Fibroblast of skin of left quadriceps (primary cell): Measurements from ENCODE around the gene CPVL.

ENCODE experiments used
- DNase-seq, 2 experiments: peaks; one replicate each; pipeline ENCODE4 v3.0.0-alpha.2; 2013; ENCODE audit warnings: low read depth in 2 of 2

CPVL gene

DNA sequence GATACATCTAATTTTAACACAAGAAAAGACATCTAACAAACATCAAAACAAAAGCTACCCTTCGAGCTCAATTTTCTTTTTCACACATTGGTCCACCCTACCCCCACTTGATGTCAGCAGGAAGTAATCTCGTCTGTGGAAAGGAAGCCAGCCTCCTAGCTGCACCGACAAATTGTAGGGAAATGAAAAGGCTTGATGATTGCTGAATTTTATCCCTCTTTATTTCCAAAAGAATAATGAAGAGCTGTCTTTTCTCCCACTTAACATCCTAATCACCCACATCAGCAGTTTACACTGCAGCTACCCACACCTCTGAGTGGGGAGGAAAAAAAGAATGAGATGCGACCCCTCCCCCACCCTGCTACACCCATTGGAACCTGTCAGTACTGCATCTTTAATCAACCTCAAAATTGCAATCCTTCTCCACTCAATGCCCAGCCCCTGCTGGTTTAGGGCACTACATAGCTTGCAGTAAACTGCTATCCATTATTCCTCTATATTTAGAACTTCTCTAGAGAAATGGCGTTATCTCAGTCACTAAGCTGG, 10.6 kb upstream of the CPVL start:
- DNase-seq = no peak

DNA sequence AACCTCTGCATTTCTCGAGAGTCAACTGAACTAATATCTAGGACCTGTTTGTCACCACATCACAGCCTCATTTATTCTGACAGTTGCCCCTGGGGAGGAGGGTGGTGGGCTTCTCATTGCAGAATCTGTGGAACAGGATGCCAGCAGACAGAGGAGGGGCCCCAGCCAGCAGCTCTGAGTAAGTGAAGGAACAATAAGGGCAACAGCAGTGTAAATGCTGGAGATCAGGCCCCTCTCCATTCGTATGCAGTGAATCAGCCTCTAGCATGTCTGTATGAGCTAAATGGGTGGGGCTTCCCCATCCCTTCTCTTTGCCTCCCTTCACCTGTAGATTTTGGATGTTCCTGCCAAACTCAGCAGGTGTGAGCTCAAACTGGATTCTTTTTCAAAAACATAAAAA, 7.7 kb upstream of the CPVL start:
- no peak for DNase-seq

GRCh38 chr7:29150856-29151255, 4.5 kb upstream of the CPVL start:
- DNase-seq = no peak

GRCh38 chr7:29149036-29149435, 2.7 kb upstream of the CPVL start:
- DNase-seq = no peak

DNA sequence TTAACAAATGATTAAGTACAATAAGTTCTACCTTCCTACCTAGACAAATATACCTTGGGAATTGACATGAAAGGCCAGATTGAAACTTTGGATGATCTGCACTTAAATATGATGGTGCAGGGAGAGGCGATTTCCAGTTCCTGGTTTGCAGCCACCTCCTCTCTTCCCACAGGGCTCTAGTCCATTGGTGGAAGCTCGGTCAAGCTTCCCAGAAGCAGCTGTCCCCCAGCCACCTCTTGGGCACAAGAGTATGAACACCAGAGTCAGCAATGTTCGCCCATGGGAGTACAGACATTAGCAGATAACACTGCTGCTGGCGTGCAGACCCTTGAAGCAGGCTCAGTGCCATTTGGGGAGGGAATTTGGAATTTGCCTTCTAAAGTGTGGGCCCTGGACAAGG, 1.5 kb upstream of the CPVL start:
- DNase-seq = no peak

DNA sequence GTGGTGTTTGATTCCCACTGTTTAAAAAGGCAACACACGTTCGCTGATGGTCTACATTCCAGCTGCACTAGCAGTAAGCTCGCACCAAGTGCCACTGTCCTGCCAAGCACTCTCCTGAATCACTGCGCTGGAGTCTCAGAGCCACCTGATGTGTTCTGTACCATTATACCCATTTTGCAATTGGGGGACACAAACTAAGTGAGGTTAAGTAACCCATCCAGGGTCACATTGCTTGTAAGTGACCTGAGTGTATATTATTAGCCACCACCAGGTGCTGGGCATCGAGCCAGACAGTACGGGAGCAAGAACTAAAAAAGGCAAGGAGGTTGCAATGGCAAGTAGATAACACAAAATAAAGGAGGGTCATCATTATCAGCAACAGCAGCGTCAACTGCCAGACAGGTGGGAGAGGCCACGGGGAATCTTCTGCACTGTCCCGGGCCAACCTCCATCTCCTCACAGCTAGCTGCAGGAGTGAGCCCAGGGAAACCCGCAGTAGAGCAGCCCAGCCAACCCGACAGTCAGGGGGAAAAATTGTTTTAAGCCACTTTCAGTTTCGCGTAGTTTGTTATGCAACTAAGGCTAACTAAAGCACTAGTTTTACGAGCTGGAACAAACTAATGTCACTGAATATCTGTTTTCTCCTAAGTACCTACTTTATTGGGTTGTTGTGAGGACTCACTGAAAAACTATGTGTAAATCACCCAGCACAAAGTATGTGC, 712 bp upstream of the CPVL start:
- DNase-seq = no peak

DNA sequence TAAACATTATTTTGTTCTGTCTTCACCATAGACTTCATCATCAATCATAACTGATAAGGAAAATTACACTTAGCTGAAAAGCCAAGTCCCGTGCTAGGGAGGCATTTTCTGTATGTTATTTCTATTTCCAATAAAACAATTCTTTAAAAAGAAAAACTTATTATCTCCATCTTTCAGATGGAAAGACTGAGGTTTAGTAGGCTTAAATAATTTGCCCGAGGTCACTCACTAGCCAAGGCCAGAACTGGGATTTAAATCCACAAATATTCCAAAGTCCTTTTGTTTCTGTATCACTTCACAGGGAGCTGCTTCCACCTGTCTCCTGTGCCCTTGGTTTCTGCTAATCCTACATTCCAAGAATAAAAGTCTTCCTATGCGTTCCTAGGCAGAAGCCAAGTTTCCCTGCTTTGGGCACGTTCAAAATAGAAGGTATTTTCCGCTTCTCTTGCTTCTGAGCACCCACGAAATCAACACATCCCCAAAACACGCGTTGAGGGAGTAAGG, 732 bp downstream of the CPVL start:
- DNase-seq = no peak

DNA sequence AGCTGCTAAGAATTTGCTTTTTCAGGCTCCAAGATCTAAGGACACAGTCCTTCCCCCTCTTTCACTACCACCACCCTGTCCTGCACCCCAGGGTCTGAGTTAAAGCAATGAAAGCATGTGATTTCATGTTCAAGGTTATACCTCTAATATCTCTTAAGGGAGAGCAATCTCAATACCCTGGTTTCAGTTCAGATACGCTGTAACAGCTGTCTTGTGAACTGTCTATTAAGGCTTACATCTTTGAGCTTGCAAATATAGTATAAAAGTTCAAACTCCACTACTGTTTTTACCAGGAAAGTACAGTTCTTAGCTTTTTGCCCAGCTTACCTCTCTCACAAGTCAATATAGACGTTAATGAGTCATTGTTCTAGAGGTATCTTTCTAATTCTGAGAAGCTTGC, 2.6 kb downstream of the CPVL start:
- DNase-seq = no peak

DNA sequence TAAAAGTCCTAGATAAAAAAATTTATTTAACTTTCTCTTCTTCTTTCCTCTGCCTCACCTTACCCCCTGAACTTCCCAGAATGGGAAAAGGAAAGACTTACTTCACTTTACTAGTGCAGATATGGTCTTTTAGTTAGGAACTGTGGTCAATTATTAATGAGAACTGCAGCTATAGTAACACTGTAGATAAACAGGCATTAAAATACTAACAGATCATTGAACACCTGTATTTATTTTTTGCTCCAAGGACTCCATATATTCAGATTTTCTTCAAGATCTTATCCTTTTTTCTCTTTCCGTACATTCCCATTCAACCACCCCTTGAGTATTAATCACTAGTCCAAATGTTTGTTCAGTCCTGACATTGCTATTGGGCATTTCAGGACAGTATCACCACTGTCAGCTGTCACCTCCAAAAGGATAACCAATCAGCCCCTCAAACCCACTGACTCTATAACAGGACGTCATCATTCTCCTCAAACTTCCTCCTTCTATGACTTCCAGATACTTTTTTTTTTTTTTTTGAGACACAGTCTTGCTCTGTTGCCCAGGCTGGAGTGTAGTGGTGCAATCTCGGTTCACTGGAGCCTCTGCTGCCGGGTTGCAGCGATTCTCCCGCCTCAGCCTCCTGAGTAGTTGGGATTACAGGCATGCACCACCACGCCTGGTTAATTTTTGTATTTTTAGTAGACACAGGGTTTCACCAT, 4.2 kb downstream of the CPVL start:
- no peak for DNase-seq

- no peak for DNase-seq
Measured at GRCh38 chr7:29140873-29141468, 5.4 kb downstream of the CPVL start.

DNA sequence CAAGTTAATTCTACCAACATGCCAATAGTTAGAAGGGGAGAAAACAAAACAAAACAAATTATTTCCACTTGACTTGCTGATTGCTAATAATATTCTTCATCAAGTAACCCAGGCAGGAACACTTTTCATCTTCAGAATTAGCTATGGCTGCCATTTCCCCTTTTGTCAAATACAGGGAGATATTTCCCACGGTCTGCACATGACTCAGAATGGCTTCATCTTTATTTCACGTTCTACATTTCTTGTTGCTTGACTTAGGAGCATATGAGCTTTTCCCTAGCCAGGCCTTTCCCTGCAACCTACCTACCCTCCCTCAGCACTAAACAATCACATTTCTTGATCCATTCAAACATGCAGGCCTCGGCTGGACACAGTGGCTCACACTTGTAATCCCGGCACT, 6.5 kb downstream of the CPVL start:
- DNase-seq = no peak

DNA sequence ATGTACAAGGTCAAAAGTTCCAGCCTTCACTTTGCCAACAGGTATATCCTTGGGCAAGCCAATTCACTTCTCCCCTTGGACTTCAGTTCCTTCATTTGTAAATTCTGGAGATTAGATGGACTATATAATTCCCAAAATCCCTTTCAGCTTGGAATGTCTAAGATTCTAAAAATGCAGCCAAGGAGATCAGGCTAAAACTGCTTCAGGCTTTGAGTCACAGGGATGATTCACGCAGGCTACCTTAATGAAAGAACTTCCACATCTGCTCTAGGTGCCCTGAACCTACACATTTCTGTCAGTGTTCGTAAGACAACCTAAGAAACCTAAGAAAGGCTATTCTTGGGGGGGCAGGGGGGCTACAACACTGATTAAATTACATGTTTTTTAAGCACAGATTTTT, 7.1 kb downstream of the CPVL start:
- DNase-seq = peak in 1 of 2 experiments; percentile 9

DNA sequence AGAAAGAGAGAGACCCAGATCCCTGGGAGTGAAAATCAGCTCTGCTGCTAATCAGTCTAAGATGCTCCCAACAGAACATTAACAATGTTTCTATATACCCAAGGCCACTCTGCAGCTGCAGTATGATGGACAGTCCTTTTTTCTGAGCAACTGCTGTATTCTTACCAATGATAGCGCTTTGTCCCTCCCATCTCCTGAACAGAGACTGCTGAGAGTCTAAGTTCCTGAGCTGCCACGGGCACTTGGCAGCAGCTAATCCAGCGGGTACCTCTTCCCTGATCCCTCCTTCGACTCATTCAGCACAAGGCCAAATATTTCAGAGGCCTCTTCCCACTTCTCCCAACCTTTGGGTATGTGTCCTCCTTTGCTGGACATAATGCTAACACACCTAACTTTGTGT, 7.7 kb downstream of the CPVL start:
- DNase-seq = no peak

- no peak for DNase-seq
Measured at GRCh38 chr7:29135846-29136245, 10.5 kb downstream of the CPVL start.

- no peak for DNase-seq
Measured at GRCh38 chr7:29132980-29133379, 13.4 kb downstream of the CPVL start.

DNA sequence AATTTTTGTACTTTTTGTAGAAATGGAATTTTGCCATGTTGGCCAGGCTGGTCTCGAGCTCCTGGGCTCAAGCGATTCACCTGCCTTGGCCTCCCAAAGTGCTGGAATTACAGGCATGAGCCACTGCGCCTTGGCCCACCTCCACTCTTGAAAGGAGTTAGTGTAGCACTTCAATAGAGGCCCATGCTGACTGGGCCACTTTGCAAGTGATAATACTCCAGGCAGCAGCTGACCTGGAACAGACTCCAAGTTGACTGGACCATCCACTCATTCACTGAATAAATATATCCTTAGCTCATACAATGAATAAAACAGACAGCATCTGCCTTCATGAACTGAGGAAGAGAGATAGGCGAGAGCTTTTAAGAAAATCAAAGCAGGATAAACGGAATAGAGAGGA, 14.7 kb downstream of the CPVL start:
- DNase-seq = no peak

DNA sequence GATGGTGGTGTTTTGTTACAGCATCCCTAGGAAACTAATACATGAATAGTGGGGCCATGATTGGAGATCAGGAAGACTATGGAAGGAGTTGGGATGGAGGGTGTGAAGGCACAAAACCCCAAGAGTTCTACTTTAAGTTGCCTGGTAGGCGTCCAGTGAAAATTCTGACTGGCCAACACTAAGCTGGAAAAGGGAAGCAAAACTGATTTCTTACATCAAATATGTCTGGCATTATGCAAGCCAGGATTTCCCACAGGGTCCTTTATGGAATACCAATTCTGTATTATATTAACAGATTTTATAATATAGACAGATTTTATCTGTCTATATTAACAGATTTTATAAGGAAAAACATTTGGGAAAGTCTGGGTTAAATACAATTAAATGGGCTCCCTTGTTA, 16.2 kb downstream of the CPVL start:
- no peak for DNase-seq

DNA sequence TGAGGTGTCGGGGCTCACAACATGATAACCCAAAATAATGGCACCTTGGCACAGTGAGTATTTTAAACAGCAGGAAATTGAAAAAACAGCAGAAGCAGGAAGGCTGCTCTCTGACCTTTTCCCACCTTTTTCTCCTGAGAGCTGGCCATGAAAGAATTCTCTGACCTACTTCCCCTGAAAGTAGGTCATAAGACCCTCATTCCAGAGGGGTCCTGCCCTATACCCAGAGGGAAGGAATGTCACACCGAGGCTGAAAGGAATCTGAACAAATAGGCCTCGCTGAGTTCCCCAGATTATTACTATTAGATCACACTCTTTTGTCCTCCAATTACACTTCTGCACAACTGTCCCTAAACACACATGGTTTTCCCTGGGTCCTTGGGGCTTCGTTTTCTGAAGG, 18.8 kb downstream of the CPVL start:
- no peak for DNase-seq

DNA sequence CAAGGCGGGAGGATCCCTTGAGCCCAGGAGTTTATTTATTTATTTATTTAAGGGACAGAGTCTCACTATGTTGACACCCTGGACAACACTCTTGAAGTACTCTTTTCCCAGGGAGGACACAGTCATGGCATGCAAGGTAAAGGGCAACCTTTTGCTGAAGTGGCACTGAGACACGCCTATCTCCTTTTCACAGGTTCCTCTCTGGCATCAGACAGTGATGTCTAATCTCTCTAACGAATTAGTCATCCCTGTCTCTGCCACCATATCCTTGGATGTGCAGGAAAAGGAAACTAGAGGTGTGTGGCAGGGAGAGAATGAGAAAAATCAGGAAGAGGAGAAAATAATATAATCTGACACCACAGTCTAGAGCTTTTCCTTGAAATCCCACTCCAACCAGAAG, 19.5 kb downstream of the CPVL start:
- DNase-seq = no peak

DNA sequence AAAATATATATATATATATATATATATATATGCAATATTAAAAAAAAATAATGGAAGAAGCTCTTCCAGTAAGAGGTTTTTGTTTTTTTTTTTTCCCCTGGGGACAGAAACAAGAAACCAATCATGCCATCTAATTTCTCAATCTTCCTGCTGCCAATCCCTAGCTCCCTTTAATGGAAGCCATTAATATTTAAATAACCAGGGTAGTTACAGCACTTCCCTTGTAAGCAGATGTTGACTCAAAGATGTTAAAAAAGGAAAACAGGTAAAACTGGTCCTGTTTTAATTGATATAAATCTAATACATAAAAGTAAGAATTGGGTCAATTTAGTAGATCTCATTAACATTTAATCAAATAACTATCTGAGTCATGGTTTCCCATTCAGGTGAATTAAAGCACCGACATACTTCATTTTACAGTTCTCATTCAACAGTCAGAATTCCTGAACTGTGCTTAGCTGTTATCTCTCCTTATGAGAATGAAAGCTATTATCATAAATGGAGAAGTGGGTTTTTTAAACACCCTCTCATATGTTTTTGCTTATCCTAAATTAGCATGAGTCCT, 22.6 kb downstream of the CPVL start:
- DNase-seq = no peak

DNA sequence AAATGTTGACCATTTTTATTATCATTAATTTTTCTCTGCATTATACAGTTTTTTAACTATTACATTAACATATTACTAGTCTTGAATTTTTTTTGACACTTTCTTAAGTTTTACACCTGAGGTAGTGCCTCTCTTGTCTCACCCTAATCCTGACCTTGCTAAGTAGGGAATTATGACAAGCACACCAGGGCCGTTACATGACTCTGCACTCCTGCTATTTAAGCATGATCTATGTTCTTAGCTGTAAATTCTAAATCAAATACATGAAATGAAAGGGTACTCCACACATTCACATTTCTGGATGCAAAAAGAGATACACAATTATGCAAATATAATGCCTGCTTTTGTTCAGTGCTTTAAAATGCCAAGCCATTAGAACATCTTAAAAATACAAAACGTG, 23.6 kb downstream of the CPVL start:
- no peak for DNase-seq

DNA sequence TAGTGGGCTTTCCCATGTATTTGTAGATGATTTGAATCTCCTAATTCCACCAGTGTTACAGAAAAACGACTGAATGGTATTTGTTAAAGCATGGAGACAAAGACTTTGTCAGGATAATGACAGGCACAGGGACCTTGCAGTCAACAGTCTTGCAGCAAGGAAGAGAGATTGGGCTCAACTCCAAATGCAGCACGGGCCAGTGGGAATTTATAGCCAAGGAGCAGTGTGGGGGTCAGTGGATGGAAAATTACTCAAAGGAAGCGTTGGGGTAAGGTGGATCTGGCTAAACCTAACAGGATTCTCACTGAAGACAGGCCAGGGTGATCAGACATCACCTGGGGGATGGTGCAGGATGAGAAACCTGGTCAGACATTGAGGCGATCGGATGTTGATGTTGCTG, 24.3 kb downstream of the CPVL start:
- no peak for DNase-seq

GRCh38 chr7:29120955-29121354, 25.4 kb downstream of the CPVL start:
- DNase-seq = no peak
